ENCODE measurements around the gene ADGRB2. TPM values are rescaled to one million over a fixed set of nuclear protein-coding genes. Genes with fewer than 3 reads are reported as not detected.
A peak's percentile ranks its signal among the peaks of the same experiment; 100 is the strongest.

ADGRB2 gene
- total RNA-seq, 3 donors from 2014 or later = 0.18 to 0.68 (median 0.65) TPM

- ATAC-seq (peak; percentile 85 to 86), DNase-seq (peak; percentile 97)
- Mint-ChIP-seq H3K4me1 (ENCODE audit: low read depth) (peaks cover 14% of the 10 kb centered on the region), H3K4me3 (peak overlapping the region; percentile 86), H3K27me3 (ENCODE audit: low read depth) (peaks cover 2% of the 10 kb centered on the region), H3K9me3 (no peaks in the 10 kb centered on the region), H3K36me3 (ENCODE audit: insufficient read depth) (no peaks in the 10 kb centered on the region)
Measured at GRCh38 chr1:31789259-31790065, 25.3 kb upstream of the ADGRB2 start.

- DNase-seq = no peak
- Mint-ChIP-seq H3K4me1 (ENCODE audit: low read depth) (peaks cover 14% of the 10 kb centered on the region), H3K9me3 (no peaks in the 10 kb centered on the region), H3K4me3 (peak overlapping the region; percentile 86), H3K36me3 (ENCODE audit: insufficient read depth) (no peaks in the 10 kb centered on the region), H3K27me3 (ENCODE audit: low read depth) (peaks cover 2% of the 10 kb centered on the region)
- ATAC-seq = peak; percentile 61 to 64
Measured at GRCh38 chr1:31788825-31789256, 24.7 kb upstream of the ADGRB2 start.

GRCh38 chr1:31788138-31788824 is 24.1 kb upstream of the ADGRB2 start:
- peak; percentile 77 to 79 for ATAC-seq

GRCh38 chr1:31787786-31788137 is 23.6 kb upstream of the ADGRB2 start:
- H3K27me3 Mint-ChIP-seq (ENCODE audit: low read depth) = no peaks in the 10 kb centered on the region
- no peaks in the 10 kb centered on the region for H3K36me3 Mint-ChIP-seq (ENCODE audit: insufficient read depth)
- no peak for DNase-seq
- peak overlapping the region; percentile 86 for H3K4me3 Mint-ChIP-seq
- ATAC-seq = no peak
- H3K9me3 Mint-ChIP-seq = no peaks in the 10 kb centered on the region
- peaks cover 14% of the 10 kb centered on the region for H3K4me1 Mint-ChIP-seq (ENCODE audit: low read depth)

More at GRCh38 chr1:31788138-31788824, 24.1 kb upstream of the ADGRB2 start:
- DNase-seq = peak; percentile 81
- H3K9me3 Mint-ChIP-seq = no peaks in the 10 kb centered on the region
- peak overlapping the region; percentile 86 for H3K4me3 Mint-ChIP-seq
- H3K4me1 Mint-ChIP-seq (ENCODE audit: low read depth) = peaks cover 14% of the 10 kb centered on the region
- peaks cover 2% of the 10 kb centered on the region for H3K27me3 Mint-ChIP-seq (ENCODE audit: low read depth)
- H3K36me3 Mint-ChIP-seq (ENCODE audit: insufficient read depth) = no peaks in the 10 kb centered on the region

- peaks cover 14% of the 10 kb centered on the region for H3K4me1 Mint-ChIP-seq (ENCODE audit: low read depth)
- H3K4me3 Mint-ChIP-seq = no peak overlapping the region
- no peak for ATAC-seq
- no peak for DNase-seq
- no peaks in the 10 kb centered on the region for H3K9me3 Mint-ChIP-seq
- H3K27me3 Mint-ChIP-seq (ENCODE audit: low read depth) = no peaks in the 10 kb centered on the region
- H3K36me3 Mint-ChIP-seq (ENCODE audit: insufficient read depth) = no peaks in the 10 kb centered on the region
Measured at GRCh38 chr1:31787261-31787660, 23.1 kb upstream of the ADGRB2 start.

GRCh38 chr1:31786366-31787060 is 22.4 kb upstream of the ADGRB2 start:
- H3K27me3 Mint-ChIP-seq (ENCODE audit: low read depth) = no peaks in the 10 kb centered on the region
- no peak for ATAC-seq
- H3K9me3 Mint-ChIP-seq = no peaks in the 10 kb centered on the region
- H3K4me1 Mint-ChIP-seq (ENCODE audit: low read depth) = peaks cover 16% of the 10 kb centered on the region
- H3K36me3 Mint-ChIP-seq (ENCODE audit: insufficient read depth) = no peaks in the 10 kb centered on the region
- no peak for DNase-seq
- H3K4me3 Mint-ChIP-seq = no peak overlapping the region

- Mint-ChIP-seq H3K4me1 (ENCODE audit: low read depth) (peaks cover 16% of the 10 kb centered on the region), H3K36me3 (ENCODE audit: insufficient read depth) (no peaks in the 10 kb centered on the region), H3K27me3 (ENCODE audit: low read depth) (no peaks in the 10 kb centered on the region), H3K9me3 (no peaks in the 10 kb centered on the region), H3K4me3 (no peak overlapping the region)
- ATAC-seq (no peak), DNase-seq (no peak)
Measured at GRCh38 chr1:31785947-31786290, 21.8 kb upstream of the ADGRB2 start.

GRCh38 chr1:31785020-31785946 is 21.1 kb upstream of the ADGRB2 start:
- Mint-ChIP-seq H3K4me3 (no peak overlapping the region), H3K27me3 (ENCODE audit: low read depth) (no peaks in the 10 kb centered on the region), H3K9me3 (no peaks in the 10 kb centered on the region), H3K4me1 (ENCODE audit: low read depth) (peaks cover 16% of the 10 kb centered on the region), H3K36me3 (ENCODE audit: insufficient read depth) (no peaks in the 10 kb centered on the region)
- no peak for DNase-seq
- no peak for ATAC-seq

- Mint-ChIP-seq H3K4me1 (ENCODE audit: low read depth) (peaks cover 13% of the 10 kb centered on the region), H3K9me3 (no peaks in the 10 kb centered on the region), H3K27me3 (ENCODE audit: low read depth) (no peaks in the 10 kb centered on the region), H3K36me3 (ENCODE audit: insufficient read depth) (no peaks in the 10 kb centered on the region), H3K4me3 (no peak overlapping the region)
- DNase-seq (no peak), ATAC-seq (no peak)
Measured at GRCh38 chr1:31784356-31785019, 20.3 kb upstream of the ADGRB2 start.

- no peak for ATAC-seq
- no peak for DNase-seq
- no peaks in the 10 kb centered on the region for H3K9me3 Mint-ChIP-seq
- peaks cover 11% of the 10 kb centered on the region for H3K4me1 Mint-ChIP-seq (ENCODE audit: low read depth)
- H3K4me3 Mint-ChIP-seq = no peak overlapping the region
- no peaks in the 10 kb centered on the region for H3K27me3 Mint-ChIP-seq (ENCODE audit: low read depth)
- H3K36me3 Mint-ChIP-seq (ENCODE audit: insufficient read depth) = no peaks in the 10 kb centered on the region
Measured at GRCh38 chr1:31783846-31784245, 19.7 kb upstream of the ADGRB2 start.

GRCh38 chr1:31782421-31783410 is 18.6 kb upstream of the ADGRB2 start:
- peaks cover 6% of the 10 kb centered on the region for H3K4me1 Mint-ChIP-seq (ENCODE audit: low read depth)
- no peak for DNase-seq
- ATAC-seq = no peak

GRCh38 chr1:31781756-31782371 is 17.7 kb upstream of the ADGRB2 start:
- no peak overlapping the region for H3K4me3 Mint-ChIP-seq
- H3K9me3 Mint-ChIP-seq = no peaks in the 10 kb centered on the region
- peaks cover 4% of the 10 kb centered on the region for H3K4me1 Mint-ChIP-seq (ENCODE audit: low read depth)
- H3K27me3 Mint-ChIP-seq (ENCODE audit: low read depth) = peaks cover 9% of the 10 kb centered on the region
- peak in 1 of 2 donors; percentile 36 for ATAC-seq
- H3K36me3 Mint-ChIP-seq (ENCODE audit: insufficient read depth) = no peaks in the 10 kb centered on the region
- DNase-seq = no peak

More at GRCh38 chr1:31782421-31783410, 18.6 kb upstream of the ADGRB2 start:
- H3K27me3 Mint-ChIP-seq (ENCODE audit: low read depth) = peaks cover 2% of the 10 kb centered on the region
- no peaks in the 10 kb centered on the region for H3K36me3 Mint-ChIP-seq (ENCODE audit: insufficient read depth)
- no peaks in the 10 kb centered on the region for H3K9me3 Mint-ChIP-seq
- H3K4me3 Mint-ChIP-seq = no peak overlapping the region
